ENCODE data around the gene ANO6. TPM values are rescaled to one million over a fixed set of nuclear protein-coding genes. Genes with fewer than 3 reads are reported as not detected.

ANO6 gene
- total RNA-seq, 3 donors from 2014 or later, result 71.8 to 141 (median 76.5) TPM

GRCh38 chr12:45423931-45424330 lies 208.0 kb downstream of the ANO6 start:
- Histone ChIP-seq H3K27ac (no peak overlapping the region), H3K27me3 (no peaks in the 10 kb centered on the region), H3K4me1 (no peaks in the 10 kb centered on the region), H3K4me3 (no peak overlapping the region), H3K36me3 (peaks cover under 1% of the 10 kb centered on the region), H3K9me3 (no peaks in the 10 kb centered on the region)
- TF ChIP-seq POLR2A (IDR thresholded peaks at IDR 0.05) (no peak), CTCF (IDR thresholded peaks at IDR 0.05) (no peak), POLR2AphosphoS5 (IDR thresholded peaks at IDR 0.05) (no peak)
- intact Hi-C loops (cut with DNase I; ENCODE audit: low total_unique reads), result no loop called here
- no peak for DNase-seq (ENCODE audit: low spot score in 2 of 2)

GRCh38 chr12:45425426-45425825 lies 209.5 kb downstream of the ANO6 start:
- H3K4me3 ChIP-seq, result no peak overlapping the region
- no peak overlapping the region for H3K27ac ChIP-seq
- peaks cover 6% of the 10 kb centered on the region for H3K36me3 ChIP-seq
- no peak for TF ChIP-seq CTCF (IDR thresholded peaks at IDR 0.05)
- TF ChIP-seq POLR2A (IDR thresholded peaks at IDR 0.05), result no peak
- no peak for TF ChIP-seq POLR2AphosphoS5 (IDR thresholded peaks at IDR 0.05)
- no peaks in the 10 kb centered on the region for H3K4me1 ChIP-seq
- no peaks in the 10 kb centered on the region for H3K27me3 ChIP-seq
- intact Hi-C loops (cut with DNase I; ENCODE audit: low total_unique reads), result no loop called here
- H3K9me3 ChIP-seq, result no peaks in the 10 kb centered on the region
- no peak for DNase-seq (ENCODE audit: low spot score in 2 of 2)

GRCh38 chr12:45426294-45426693 lies 210.4 kb downstream of the ANO6 start:
- Histone ChIP-seq H3K4me3 (no peak overlapping the region), H3K36me3 (peaks cover 6% of the 10 kb centered on the region), H3K27me3 (no peaks in the 10 kb centered on the region), H3K27ac (no peak overlapping the region), H3K4me1 (no peaks in the 10 kb centered on the region), H3K9me3 (no peaks in the 10 kb centered on the region)
- DNase-seq (ENCODE audit: low spot score in 2 of 2), result no peak
- TF ChIP-seq POLR2AphosphoS5 (IDR thresholded peaks at IDR 0.05), result no peak
- no peak for TF ChIP-seq POLR2A (IDR thresholded peaks at IDR 0.05)
- TF ChIP-seq CTCF (IDR thresholded peaks at IDR 0.05), result no peak
- intact Hi-C loops (cut with DNase I; ENCODE audit: low total_unique reads), result no loop called here

GRCh38 chr12:45427042-45427441 lies 211.1 kb downstream of the ANO6 start:
- Histone ChIP-seq H3K27ac (no peak overlapping the region), H3K4me3 (no peak overlapping the region), H3K36me3 (peaks cover 6% of the 10 kb centered on the region), H3K9me3 (no peaks in the 10 kb centered on the region), H3K4me1 (no peaks in the 10 kb centered on the region), H3K27me3 (no peaks in the 10 kb centered on the region)
- intact Hi-C loops (cut with DNase I; ENCODE audit: low total_unique reads), result no loop called here
- TF ChIP-seq CTCF (IDR thresholded peaks at IDR 0.05), result no peak
- TF ChIP-seq POLR2AphosphoS5 (IDR thresholded peaks at IDR 0.05), result no peak
- no peak for TF ChIP-seq POLR2A (IDR thresholded peaks at IDR 0.05)
- no peak for DNase-seq (ENCODE audit: low spot score in 2 of 2)

- no peak for DNase-seq (ENCODE audit: low spot score in 2 of 2)
- Histone ChIP-seq H3K27ac (no peak overlapping the region), H3K36me3 (peaks cover 6% of the 10 kb centered on the region), H3K4me3 (no peak overlapping the region), H3K4me1 (no peaks in the 10 kb centered on the region), H3K27me3 (no peaks in the 10 kb centered on the region), H3K9me3 (no peaks in the 10 kb centered on the region)
- TF ChIP-seq POLR2AphosphoS5 (IDR thresholded peaks at IDR 0.05) (no peak), CTCF (IDR thresholded peaks at IDR 0.05) (no peak), POLR2A (IDR thresholded peaks at IDR 0.05) (no peak)
- intact Hi-C loops (cut with DNase I; ENCODE audit: low total_unique reads), result no loop called here
Measured at GRCh38 chr12:45429831-45430230, 213.9 kb downstream of the ANO6 start.

Measured in breast epithelium (tissue), 4 donors.